ENCODE data around the gene UGT1A10. TPM values are rescaled to one million over a fixed set of nuclear protein-coding genes. Genes with fewer than 3 reads are reported as not detected.

UGT1A10 gene
- polyA plus RNA-seq, 12 donors: not detected

- DNase-seq: no peak
Observed at GRCh38 chr2:233822101-233822771, 186.0 kb downstream of the UGT1A10 start.

Other genes with a start within 250 kb of the UGT1A10 start
- gene USP40, start 69.7 kb upstream of the UGT1A10 start, polyA plus RNA-seq (ENCODE audit: insufficient read length in 12 of 12): 10 to 100 TPM in 11 of 12 donors, not detected in 1; 16.4 to 42.6 (median 26.4) TPM
- gene UGT1A8, start 18.8 kb upstream of the UGT1A10 start, polyA plus RNA-seq (ENCODE audit: insufficient read length in 12 of 12): not detected
- not detected for gene UGT1A9, start 35.5 kb downstream of the UGT1A10 start, polyA plus RNA-seq (ENCODE audit: insufficient read length in 12 of 12)
- gene UGT1A7, start 45.5 kb downstream of the UGT1A10 start, polyA plus RNA-seq (ENCODE audit: insufficient read length in 12 of 12): not detected
- under 1 TPM in 2 of 12 donors, not detected in 10; 0.14 to 0.62 TPM for gene UGT1A6, start 56.4 kb downstream of the UGT1A10 start, polyA plus RNA-seq (ENCODE audit: insufficient read length in 12 of 12)
- gene UGT1A5, start 76.5 kb downstream of the UGT1A10 start, polyA plus RNA-seq (ENCODE audit: insufficient read length in 12 of 12): not detected
- not detected for gene UGT1A4, start 82.3 kb downstream of the UGT1A10 start, polyA plus RNA-seq (ENCODE audit: insufficient read length in 12 of 12)
- gene UGT1A3, start 92.6 kb downstream of the UGT1A10 start, polyA plus RNA-seq (ENCODE audit: insufficient read length in 12 of 12): not detected
- gene UGT1A1, start 123.8 kb downstream of the UGT1A10 start, polyA plus RNA-seq (ENCODE audit: insufficient read length in 12 of 12): under 1 TPM in 4 of 12 donors, not detected in 8; 0.05 to 0.14 (median 0.06) TPM
- under 1 TPM in 3 of 12 donors, not detected in 9; 0.12 to 0.44 (median 0.21) TPM for gene MROH2A, start 141.9 kb downstream of the UGT1A10 start, polyA plus RNA-seq (ENCODE audit: insufficient read length in 12 of 12)
- 10 to 100 TPM in 8 of 12 donors, 1 to 10 TPM in 3, not detected in 1; 6.2 to 31.1 (median 12.0) TPM for gene HJURP, start 218.1 kb downstream of the UGT1A10 start, polyA plus RNA-seq (ENCODE audit: insufficient read length in 12 of 12)

Data from muscle of arm (tissue), 12 donors.